Mesodermal cell (in vitro differentiated cells): ENCODE measurements around the gene KCNJ4.
"Not testable (repeated sequence)": the region's sequence is repeated elsewhere in the genome, so short reads cannot be mapped to it uniquely, and the experiment has no call there.

Experiments
- H3K27ac ChIP-seq: 2 replicates; pipeline ENCODE4 v1.7.0; 2013; ENCODE audit warnings: mild to moderate bottlenecking, low read depth, low read length, moderate library complexity; ENCODE audit not compliant: severe bottlenecking
- H3K36me3 ChIP-seq: 2 replicates; pipeline ENCODE4 v1.7.1; 2013; ENCODE audit warnings: mild to moderate bottlenecking, low read length, moderate library complexity; ENCODE audit not compliant: control insufficient read depth, insufficient read depth
- H3K4me1 ChIP-seq: one replicate; pipeline ENCODE4 v1.7.1; 2013; ENCODE audit warnings: mild to moderate bottlenecking, low read length; ENCODE audit not compliant: insufficient read depth, control insufficient read depth, poor library complexity, severe bottlenecking
- H3K4me3 ChIP-seq: 2 replicates; pipeline ENCODE4 v1.7.0; 2013; ENCODE audit warnings: low read length, control low read depth, mild to moderate bottlenecking; ENCODE audit not compliant: insufficient read depth, poor library complexity, severe bottlenecking; ENCODE audit errors: extremely low read depth
- H3K9me3 ChIP-seq: 2 replicates; pipeline ENCODE4 v1.7.1; 2013; ENCODE audit warnings: mild to moderate bottlenecking, low read length, moderate library complexity; ENCODE audit not compliant: control insufficient read depth
- WGBS, 2 experiments: methylation state at CpG; one replicate each; pipeline ENCODE4 v1.1.5; 2013; ENCODE audit warnings: missing lambda C conversion rate in 2 of 2; ENCODE audit not compliant: insufficient coverage in 2 of 2; 5-methylcytosine and 5-hydroxymethylcytosine counted together

The KCNJ4 gene

GRCh38 chr22:38471237-38471636 is 16.2 kb upstream of the KCNJ4 start:
- Histone ChIP-seq H3K4me1 (no peaks in the 10 kb centered on the region), H3K36me3 (no peaks in the 10 kb centered on the region), H3K9me3 (no peaks in the 10 kb centered on the region), H3K4me3 (no peak overlapping the region), H3K27ac (no peak overlapping the region)
- WGBS, 2 experiments = 82 to 84% methylated on average over 9 to 11 of the region's 11 CpGs

- H3K27ac ChIP-seq, H3K36me3 ChIP-seq, H3K4me3 ChIP-seq, H3K4me1 ChIP-seq, H3K9me3 ChIP-seq: not testable (repeated sequence)
- WGBS, 2 experiments = 96% methylated on average over 10 of the region's 10 CpGs
These were observed 15.2 kb upstream of the KCNJ4 start for GRCh38 chr22:38470179-38470578.

- Histone ChIP-seq H3K36me3 (no peaks in the 10 kb centered on the region), H3K9me3 (no peaks in the 10 kb centered on the region), H3K4me1 (peaks cover under 1% of the 10 kb centered on the region), H3K4me3 (no peak overlapping the region), H3K27ac (no peak overlapping the region)
- WGBS, 2 experiments = 94 to 98% methylated on average over 4 to 5 of the region's 6 CpGs
These were observed 14.3 kb upstream of the KCNJ4 start for GRCh38 chr22:38469306-38469781.

- Histone ChIP-seq H3K4me1 (peaks cover 5% of the 10 kb centered on the region), H3K4me3 (peak overlapping the region; percentile 59), H3K9me3 (no peaks in the 10 kb centered on the region), H3K27ac (peak overlapping the region; percentile 33), H3K36me3 (no peaks in the 10 kb centered on the region)
- WGBS, 2 experiments = 83 to 85% methylated on average over 16 to 23 of the region's 28 CpGs
These were observed 13.7 kb upstream of the KCNJ4 start for GRCh38 chr22:38468443-38469305.

- peak within 1 kb of the TSS; percentile 41 for H3K27ac ChIP-seq
- 1 to 3% methylated on average over 36 to 42 of the region's 53 CpGs for WGBS, 2 experiments
- H3K36me3 ChIP-seq = no peaks in the 10 kb centered on the region
- H3K9me3 ChIP-seq = no peaks in the 10 kb centered on the region
- peak within 1 kb of the TSS; percentile 59 for H3K4me3 ChIP-seq
- peaks cover 7% of the 10 kb centered on the region for H3K4me1 ChIP-seq
These were observed 13.0 kb upstream of the KCNJ4 start, which contains the start of gene KDELR3 for GRCh38 chr22:38467904-38468442. TSS of gene KDELR3 (plus strand) at chr22:38468096. CDS start at chr22:38468234, 138 bp downstream.

- Histone ChIP-seq H3K36me3 (no peaks in the 10 kb centered on the region), H3K4me1 (peaks cover 8% of the 10 kb centered on the region), H3K4me3 (peak overlapping the region; percentile 59), H3K9me3 (no peaks in the 10 kb centered on the region), H3K27ac (peak overlapping the region; percentile 41)
- 14 to 28% methylated on average over 12 to 13 of the region's 20 CpGs for WGBS, 2 experiments
These were observed 12.5 kb upstream of the KCNJ4 start for GRCh38 chr22:38467438-38467903.

- 82 to 86% methylated on average over 23 to 25 of the region's 26 CpGs for WGBS, 2 experiments
- H3K9me3 ChIP-seq = no peaks in the 10 kb centered on the region
- H3K4me3 ChIP-seq = no peak overlapping the region
- no peak overlapping the region for H3K27ac ChIP-seq
- H3K4me1 ChIP-seq = peaks cover 12% of the 10 kb centered on the region
- H3K36me3 ChIP-seq = no peaks in the 10 kb centered on the region
These were observed 10.9 kb upstream of the KCNJ4 start for GRCh38 chr22:38465673-38466490.

- WGBS, 2 experiments = 89 to 95% methylated on average over 5 to 6 of the region's 10 CpGs
- Histone ChIP-seq H3K36me3 (no peaks in the 10 kb centered on the region), H3K4me3 (no peak overlapping the region), H3K4me1 (peaks cover 12% of the 10 kb centered on the region), H3K9me3 (no peaks in the 10 kb centered on the region), H3K27ac (no peak overlapping the region)
These were observed 10.1 kb upstream of the KCNJ4 start for GRCh38 chr22:38464992-38465672.

- Histone ChIP-seq H3K4me1 (peaks cover 16% of the 10 kb centered on the region), H3K36me3 (no peaks in the 10 kb centered on the region), H3K4me3 (no peak overlapping the region), H3K27ac (no peak overlapping the region), H3K9me3 (no peaks in the 10 kb centered on the region)
- 12 to 45% methylated on average over 11 to 13 of the region's 28 CpGs for WGBS, 2 experiments
These were observed 8.2 kb upstream of the KCNJ4 start for GRCh38 chr22:38462960-38463784.
